H9 (cell line): ENCODE results near the gene ELAC1. TPM values are rescaled to one million over a fixed set of nuclear protein-coding genes. Genes with fewer than 3 reads are reported as not detected.

Source experiments
- DNase-seq: peaks from one replicate; pipeline ENCODE4 v3.0.0-alpha.2; 2017
- H2AFZ ChIP-seq: one replicate; pipeline ENCODE4 v1.6.1; 2013; ENCODE audit warnings: mild to moderate bottlenecking, low read length, control low read depth, moderate library complexity
- H2AK5ac ChIP-seq: 2 replicates; pipeline ENCODE4 v1.6.1; 2013; ENCODE audit warnings: low read length, control low read depth, mixed read lengths; ENCODE audit not compliant: insufficient read length
- H2BK120ac ChIP-seq: one replicate; pipeline ENCODE4 v1.6.1; 2013; ENCODE audit warnings: low read depth, mild to moderate bottlenecking, low read length, control low read depth, inconsistent platforms; ENCODE audit not compliant: poor library complexity, severe bottlenecking
- H2BK12ac ChIP-seq: 2 replicates; pipeline ENCODE4 v1.6.1; 2013; ENCODE audit warnings: low read length, control low read depth, mixed read lengths, low read depth; ENCODE audit not compliant: insufficient read length
- H2BK15ac ChIP-seq: 2 replicates; pipeline ENCODE4 v1.6.1; 2013; ENCODE audit warnings: low read depth, low read length, control low read depth
- H2BK20ac ChIP-seq: one replicate; pipeline ENCODE4 v1.6.1; 2013; ENCODE audit warnings: low read depth, mild to moderate bottlenecking, low read length, control low read depth, inconsistent platforms; ENCODE audit not compliant: poor library complexity, severe bottlenecking
- H2BK5ac ChIP-seq: 2 replicates; pipeline ENCODE4 v1.6.1; 2013; ENCODE audit warnings: low read length, control low read depth, mixed read lengths; ENCODE audit not compliant: insufficient read length
- H3K14ac ChIP-seq: 2 replicates; pipeline ENCODE4 v1.6.1; 2013; ENCODE audit warnings: low read length, control low read depth; ENCODE audit not compliant: insufficient read depth
- H3K18ac ChIP-seq: 2 replicates; pipeline ENCODE4 v1.6.1; 2013; ENCODE audit warnings: low read depth, mild to moderate bottlenecking, mixed read lengths, low read length, control low read depth; ENCODE audit not compliant: insufficient read length
- H3K23ac ChIP-seq: 2 replicates; pipeline ENCODE4 v1.6.1; 2013; ENCODE audit warnings: low read length, control low read depth, mixed read lengths, low read depth; ENCODE audit not compliant: insufficient read length
- H3K23me2 ChIP-seq: 2 replicates; pipeline ENCODE4 v1.6.1; 2013; ENCODE audit warnings: low read depth, mild to moderate bottlenecking, mixed read lengths, low read length, control low read depth; ENCODE audit not compliant: insufficient read length, poor library complexity, severe bottlenecking
- H3K27ac ChIP-seq: 2 replicates; pipeline ENCODE4 v1.5.1; 2013; ENCODE audit warnings: low read length, control low read depth, mixed read lengths, low read depth; ENCODE audit not compliant: insufficient read length
- H3K27me3 ChIP-seq: 2 replicates; pipeline ENCODE4 v1.6.1; 2013; ENCODE audit warnings: low read length, control low read depth, inconsistent platforms; ENCODE audit not compliant: insufficient read depth
- H3K4ac ChIP-seq: 2 replicates; pipeline ENCODE4 v1.6.1; 2013; ENCODE audit warnings: low read depth, mild to moderate bottlenecking, control low read depth, inconsistent platforms, low read length, moderate library complexity
- H3K4me1 ChIP-seq: 2 replicates; pipeline ENCODE4 v1.6.1; 2013; ENCODE audit warnings: low read length, control low read depth, inconsistent platforms; ENCODE audit not compliant: insufficient read depth
- H3K4me2 ChIP-seq: 2 replicates; pipeline ENCODE4 v1.6.1; 2013; ENCODE audit warnings: low read length, control low read depth, mixed read lengths; ENCODE audit not compliant: insufficient read length, insufficient read depth
- H3K56ac ChIP-seq: 2 replicates; pipeline ENCODE4 v1.6.1; 2013; ENCODE audit warnings: low read depth, mild to moderate bottlenecking, mixed read lengths, low read length, control low read depth; ENCODE audit not compliant: insufficient read length
- H3K79me1 ChIP-seq: 2 replicates; pipeline ENCODE4 v1.6.1; 2013; ENCODE audit warnings: low read depth, mild to moderate bottlenecking, moderate library complexity, low read length, control low read depth, inconsistent platforms; ENCODE audit not compliant: insufficient read depth, poor library complexity, severe bottlenecking
- H3K79me2 ChIP-seq: 2 replicates; pipeline ENCODE4 v1.6.1; 2013; ENCODE audit warnings: low read length, control low read depth, inconsistent platforms; ENCODE audit not compliant: insufficient read depth
- H3K9ac ChIP-seq: 2 replicates; pipeline ENCODE4 v1.6.1; 2013; ENCODE audit warnings: low read length, control low read depth, mixed read lengths; ENCODE audit not compliant: insufficient read length; ENCODE audit errors: extremely low read depth
- H3K9me3 ChIP-seq: one replicate; pipeline ENCODE4 v1.6.1; 2013; ENCODE audit warnings: low read depth, low read length, inconsistent platforms; ENCODE audit not compliant: control insufficient read depth
- H3T11ph ChIP-seq: one replicate; pipeline ENCODE4 v1.6.1; 2013; ENCODE audit warnings: mild to moderate bottlenecking, low read length, control low read depth, inconsistent platforms
- H4K20me1 ChIP-seq: one replicate; pipeline ENCODE4 v1.6.1; 2013; ENCODE audit not compliant: control insufficient read depth, insufficient read length, insufficient read depth
- H4K5ac ChIP-seq: 2 replicates; pipeline ENCODE4 v1.6.1; 2013; ENCODE audit warnings: low read depth, mild to moderate bottlenecking, mixed read lengths, low read length, control low read depth; ENCODE audit not compliant: insufficient read length
- H4K8ac ChIP-seq: replicated peaks from 2 replicates; pipeline ENCODE4 v1.6.1; 2013; ENCODE audit warnings: low read length, control low read depth, mixed read lengths, low read depth; ENCODE audit not compliant: insufficient read length
- H4K91ac ChIP-seq: 2 replicates; pipeline ENCODE4 v1.6.1; 2013; ENCODE audit warnings: low read depth, mild to moderate bottlenecking, moderate library complexity, mixed read lengths, low read length, control low read depth; ENCODE audit not compliant: insufficient read length
- H3K27ac Mint-ChIP-seq, 3 experiments: 2 replicates in 2 of 3; 3 replicates in 1 of 3; pipeline ENCODE4 v1.8.0; 2020 to 2021; ENCODE audit warnings: mixed read lengths in 3 of 3, mild to moderate bottlenecking in 1 of 3, moderate library complexity in 1 of 3
- H3K27me3 Mint-ChIP-seq: 2 replicates; pipeline ENCODE4 v1.8.0; 2021; ENCODE audit warnings: low read depth, mild to moderate bottlenecking, moderate library complexity, mixed read lengths
- H3K36me3 Mint-ChIP-seq, 3 experiments: 2 replicates in 2 of 3; 3 replicates in 1 of 3; pipeline ENCODE4 v1.8.0; 2020 to 2021; ENCODE audit warnings: low read depth in 3 of 3, mixed read lengths in 3 of 3; ENCODE audit not compliant: insufficient read depth in 1 of 3
- H3K4me1 Mint-ChIP-seq, 2 experiments: 2 replicates each; pipeline ENCODE4 v1.8.0; 2020; ENCODE audit warnings: mixed read lengths in 2 of 2
- H3K4me3 Mint-ChIP-seq, 2 experiments: 2 replicates in 1 of 2; 3 replicates in 1 of 2; pipeline ENCODE4 v1.8.0; 2020 to 2021; ENCODE audit warnings: mild to moderate bottlenecking in 2 of 2, mixed read lengths in 2 of 2, moderate library complexity in 1 of 2
- H3K9me3 Mint-ChIP-seq, 2 experiments: 2 replicates in 1 of 2; 3 replicates in 1 of 2; pipeline ENCODE4 v1.8.0; 2020; ENCODE audit warnings: mild to moderate bottlenecking in 2 of 2, mixed read lengths in 2 of 2, moderate library complexity in 1 of 2
- CTCF ChIP-seq: fragments of 200-600 bp; sonication (generic); conservative IDR thresholded peaks from 3 replicates; pipeline ENCODE4 v1.8.0; 2021; ENCODE audit warnings: antibody characterized with exemption, mild to moderate bottlenecking
- WGBS: extraction: QIAGEN DNeasy Blood & Tissue Kit; methylation state at CpG from one replicate; pipeline ENCODE4 v1.1.7; 2013; ENCODE audit warnings: missing lambda C conversion rate, low lambda C conversion rate, mixed read lengths; ENCODE audit not compliant: insufficient read length; ENCODE audit errors: extremely low coverage; 5-methylcytosine and 5-hydroxymethylcytosine counted together
- total RNA-seq: library from RNA; stranded (reverse); gene quantifications from 2 replicates; pipeline ENCODE4 v1.2.1, GENCODE V29; 2021

The ELAC1 gene
- total RNA-seq, 1 experiment from 2014 or later: 5.7 TPM

GRCh38 chr18:50987261-50987660, 19.4 kb downstream of the ELAC1 start:
- no peak for DNase-seq
- Histone ChIP-seq H3K79me1 (no peaks in the 10 kb centered on the region), H4K20me1 (no peaks in the 10 kb centered on the region), H3T11ph (no peak overlapping the region), H3K79me2 (no peaks in the 10 kb centered on the region), H3K9me3 (no peaks in the 10 kb centered on the region), H4K8ac (no peak overlapping the region), H3K23me2 (no peaks in the 10 kb centered on the region), H3K27me3 (no peaks in the 10 kb centered on the region), H2BK5ac (no peak overlapping the region), H2BK20ac (no peak overlapping the region), H4K91ac (no peak overlapping the region), H3K27ac (no peak overlapping the region), H2AK5ac (no peak overlapping the region), H3K4ac (no peak overlapping the region), H3K4me2 (no peak overlapping the region), H4K5ac (no peak overlapping the region), H3K9ac (no peak overlapping the region), H2BK120ac (no peak overlapping the region), H2AFZ (no peak overlapping the region), H3K56ac (no peak overlapping the region), H3K14ac (no peak overlapping the region), H3K23ac (no peak overlapping the region), H3K4me1 (no peaks in the 10 kb centered on the region; the same call in 1 of the 2 replicates), H2BK15ac (no peak overlapping the region), H3K18ac (no peak overlapping the region), H2BK12ac (no peak overlapping the region)
- Mint-ChIP-seq H3K4me3 (no peak overlapping the region), H3K4me1 (peaks cover 15 to 20% of the 10 kb centered on the region in 2 experiments), H3K9me3 (no peaks in the 10 kb centered on the region), H3K27ac (no peak overlapping the region; a peak in 1 of 7 replicates), H3K36me3 (peaks cover 0 to 5% (median 2%) of the 10 kb centered on the region in 3 experiments; a peak in 3 of 7 replicates), H3K27me3 (no peaks in the 10 kb centered on the region)
- no CpG with 5 or more reads among the region's 2 CpGs for WGBS
- TF ChIP-seq CTCF: no peak
